Duodenal mucosa (tissue), 2 donors: ENCODE results near the gene CEACAM3.

Experiments
- H3K27ac ChIP-seq: one replicate; pipeline ENCODE4 v1.7.0; 2013; ENCODE audit warnings: low read depth, low read length
- H3K27me3 ChIP-seq, 2 donors: one replicate each; pipeline ENCODE4 v1.7.0; 2013; ENCODE audit warnings: low read length in 2 of 2, control low read depth in 1 of 2; ENCODE audit not compliant: insufficient read depth in 2 of 2, control insufficient read depth in 1 of 2
- H3K36me3 ChIP-seq, 2 donors: one replicate each; pipeline ENCODE4 v1.7.0; 2013; ENCODE audit warnings: low read length in 2 of 2, control low read depth in 1 of 2; ENCODE audit not compliant: insufficient read depth in 2 of 2, control insufficient read depth in 1 of 2
- H3K4me1 ChIP-seq, 2 donors: one replicate each; pipeline ENCODE4 v1.7.0; 2013; ENCODE audit warnings: low read length in 2 of 2, control low read depth in 1 of 2; ENCODE audit not compliant: insufficient read depth in 2 of 2, control insufficient read depth in 1 of 2
- H3K4me3 ChIP-seq, 2 donors: one replicate each; pipeline ENCODE4 v1.7.0; 2013; ENCODE audit warnings: low read length in 2 of 2, low read depth in 1 of 2
- H3K9ac ChIP-seq, 2 donors: one replicate each; pipeline ENCODE4 v1.7.0; 2013; ENCODE audit warnings: low read length in 2 of 2, low read depth in 1 of 2
- H3K9me3 ChIP-seq, 2 donors: one replicate each; pipeline ENCODE4 v1.7.0; 2013; ENCODE audit warnings: low read length in 2 of 2, control low read depth in 1 of 2; ENCODE audit not compliant: control insufficient read depth in 1 of 2

Gene CEACAM3

GRCh38 chr19:41807176-41807575 lies 10.8 kb downstream of the CEACAM3 start:
- Histone ChIP-seq H3K4me1 (no peaks in the 10 kb centered on the region), H3K36me3 (no peaks in the 10 kb centered on the region), H3K9me3 (no peaks in the 10 kb centered on the region), H3K27me3 (no peaks in the 10 kb centered on the region), H3K27ac (no peak overlapping the region), H3K4me3 (no peak overlapping the region), H3K9ac (no peak overlapping the region)

DNA sequence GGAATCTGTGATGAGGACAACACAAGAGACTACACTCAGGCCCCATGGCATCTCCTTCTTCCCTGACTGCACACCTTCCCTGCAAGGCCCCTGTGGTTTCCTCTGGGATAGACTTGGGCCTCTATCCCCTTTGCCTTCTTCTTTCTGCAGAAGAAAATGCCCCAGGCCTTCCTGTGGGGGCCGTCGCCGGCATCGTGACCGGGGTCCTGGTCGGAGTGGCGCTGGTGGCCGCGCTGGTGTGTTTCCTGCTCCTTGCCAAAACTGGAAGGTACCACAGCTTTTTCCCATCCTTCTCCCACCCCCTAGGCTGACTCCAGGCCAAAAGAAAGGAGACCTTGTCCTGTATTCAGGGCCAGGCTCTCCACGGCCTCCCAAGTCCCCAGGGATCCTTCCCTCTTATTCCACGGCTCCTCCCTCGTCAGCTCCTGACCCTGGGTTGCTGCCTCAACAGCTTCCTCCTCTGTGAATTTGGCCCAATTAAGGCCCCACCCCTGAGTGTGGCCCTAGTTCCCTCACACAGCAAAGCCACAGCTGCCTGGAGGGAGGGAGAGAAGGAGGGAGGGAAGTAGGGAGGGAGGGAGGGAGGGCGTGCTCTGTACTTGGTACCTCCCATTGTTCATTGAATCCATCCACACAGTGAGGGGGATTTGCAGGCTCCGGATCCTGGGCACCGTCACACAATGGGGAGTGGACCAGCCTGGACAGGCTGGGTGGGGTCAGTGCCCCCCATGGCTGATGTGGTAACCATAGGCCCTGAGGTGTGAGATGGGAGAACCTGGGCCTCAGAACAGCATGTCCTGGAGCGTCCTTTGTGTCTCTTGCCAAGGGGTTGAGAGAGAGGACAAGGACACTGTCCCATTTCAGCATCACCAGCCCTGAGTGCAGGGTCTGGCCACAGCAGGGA lies 12.5 kb downstream of the CEACAM3 start:
- no peaks in the 10 kb centered on the region for H3K27me3 ChIP-seq
- no peak overlapping the region for H3K4me3 ChIP-seq
- no peak overlapping the region for H3K9ac ChIP-seq
- H3K4me1 ChIP-seq, result no peaks in the 10 kb centered on the region
- H3K36me3 ChIP-seq, result no peaks in the 10 kb centered on the region
- no peaks in the 10 kb centered on the region for H3K9me3 ChIP-seq
- no peak overlapping the region for H3K27ac ChIP-seq

- Histone ChIP-seq H3K4me1 (no peaks in the 10 kb centered on the region), H3K36me3 (no peaks in the 10 kb centered on the region), H3K9ac (no peak overlapping the region), H3K9me3 (no peaks in the 10 kb centered on the region), H3K27me3 (no peaks in the 10 kb centered on the region), H3K4me3 (no peak overlapping the region), H3K27ac (no peak overlapping the region)
Measured at GRCh38 chr19:41810301-41810700, 13.9 kb downstream of the CEACAM3 start.

GRCh38 chr19:41811036-41811435 lies 14.6 kb downstream of the CEACAM3 start:
- no peaks in the 10 kb centered on the region for H3K9me3 ChIP-seq
- H3K36me3 ChIP-seq, result no peaks in the 10 kb centered on the region
- H3K27me3 ChIP-seq, result no peaks in the 10 kb centered on the region
- H3K9ac ChIP-seq, result no peak overlapping the region
- H3K27ac ChIP-seq, result no peak overlapping the region
- no peaks in the 10 kb centered on the region for H3K4me1 ChIP-seq
- H3K4me3 ChIP-seq, result no peak overlapping the region

GRCh38 chr19:41811981-41812380 lies 15.6 kb downstream of the CEACAM3 start:
- Histone ChIP-seq H3K9ac (no peak overlapping the region), H3K9me3 (no peaks in the 10 kb centered on the region), H3K4me1 (no peaks in the 10 kb centered on the region), H3K27ac (no peak overlapping the region), H3K27me3 (no peaks in the 10 kb centered on the region), H3K36me3 (no peaks in the 10 kb centered on the region), H3K4me3 (no peak overlapping the region)

DNA sequence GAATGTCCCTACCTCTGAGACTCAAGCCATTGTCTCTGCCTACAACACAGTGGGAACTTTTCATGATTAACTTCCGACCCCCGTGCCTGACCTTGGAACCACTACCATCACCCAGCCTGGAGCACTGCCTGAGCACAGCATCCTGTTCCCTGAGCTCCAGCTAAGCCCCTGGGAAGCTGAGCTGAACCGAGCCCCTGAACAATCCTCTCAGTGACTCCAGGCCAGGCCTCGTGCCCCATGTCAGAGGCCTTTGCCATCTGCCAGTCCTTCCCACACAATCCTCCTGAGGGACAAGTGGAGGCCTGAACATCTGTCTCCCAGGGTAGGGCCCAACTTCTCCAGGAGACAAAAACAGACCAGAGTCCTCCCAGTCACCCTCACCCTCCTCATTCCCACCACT lies 17.5 kb downstream of the CEACAM3 start:
- no peaks in the 10 kb centered on the region for H3K4me1 ChIP-seq
- no peaks in the 10 kb centered on the region for H3K9me3 ChIP-seq
- H3K36me3 ChIP-seq, result no peaks in the 10 kb centered on the region
- H3K27ac ChIP-seq, result no peak overlapping the region
- H3K9ac ChIP-seq, result no peak overlapping the region
- no peaks in the 10 kb centered on the region for H3K27me3 ChIP-seq
- no peak overlapping the region for H3K4me3 ChIP-seq

GRCh38 chr19:41815301-41815700 lies 18.9 kb downstream of the CEACAM3 start:
- no peaks in the 10 kb centered on the region for H3K4me1 ChIP-seq
- H3K4me3 ChIP-seq, result no peak overlapping the region
- H3K27ac ChIP-seq, result no peak overlapping the region
- no peaks in the 10 kb centered on the region for H3K36me3 ChIP-seq
- no peaks in the 10 kb centered on the region for H3K27me3 ChIP-seq
- H3K9ac ChIP-seq, result no peak overlapping the region
- no peaks in the 10 kb centered on the region for H3K9me3 ChIP-seq

GRCh38 chr19:41816761-41817160 lies 20.4 kb downstream of the CEACAM3 start:
- H3K36me3 ChIP-seq, result no peaks in the 10 kb centered on the region
- H3K9ac ChIP-seq, result no peak overlapping the region
- no peak overlapping the region for H3K4me3 ChIP-seq
- no peaks in the 10 kb centered on the region for H3K9me3 ChIP-seq
- peaks cover 5 to 6% of the 10 kb centered on the region in 2 donors for H3K27me3 ChIP-seq
- H3K27ac ChIP-seq, result no peak overlapping the region
- no peaks in the 10 kb centered on the region for H3K4me1 ChIP-seq

DNA sequence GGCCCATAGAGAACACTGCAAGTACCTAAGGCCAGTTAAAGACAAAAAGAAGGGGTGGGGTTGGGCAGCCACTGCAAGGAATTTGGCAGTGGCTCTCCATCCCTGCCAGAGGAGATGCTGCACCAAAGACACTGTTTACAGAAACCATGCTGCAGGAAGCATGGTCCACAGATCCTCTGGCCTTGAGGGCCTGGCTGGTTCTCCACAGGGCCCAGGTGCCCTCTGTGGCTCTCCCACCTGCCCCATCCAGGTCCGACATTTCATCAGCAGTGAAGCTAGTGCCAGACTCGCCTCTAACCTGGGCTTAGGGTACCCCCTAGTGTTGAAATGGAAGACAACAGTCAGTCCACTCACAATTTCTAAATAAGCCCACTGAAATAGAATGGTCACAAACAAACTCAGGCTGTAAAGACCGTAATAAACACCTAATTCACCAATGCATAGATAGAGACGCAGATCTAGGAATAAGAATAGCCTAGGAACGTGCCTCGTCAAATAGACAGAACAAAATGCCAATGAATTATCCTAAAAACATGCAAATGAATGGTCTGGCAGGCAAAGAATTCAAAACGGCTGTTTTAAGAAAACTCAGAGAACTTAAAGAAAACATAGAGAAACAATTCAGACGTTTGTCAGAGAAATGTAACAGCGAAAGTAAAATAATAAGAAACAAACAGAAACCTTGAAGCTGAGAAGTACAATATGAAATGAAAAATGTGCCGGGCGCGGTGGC lies 24.8 kb downstream of the CEACAM3 start:
- Histone ChIP-seq H3K4me3 (no peak overlapping the region), H3K9me3 (no peaks in the 10 kb centered on the region), H3K36me3 (no peaks in the 10 kb centered on the region)

GRCh38 chr19:41837981-41838708 lies 41.8 kb downstream of the CEACAM3 start:
- Histone ChIP-seq H3K9ac (no peak overlapping the region), H3K36me3 (no peaks in the 10 kb centered on the region), H3K27me3 (peaks cover 21 to 30% of the 10 kb centered on the region in 2 donors), H3K27ac (no peak overlapping the region), H3K4me1 (peaks cover 2 to 4% of the 10 kb centered on the region in 2 donors), H3K9me3 (no peaks in the 10 kb centered on the region), H3K4me3 (no peak overlapping the region)

More for the DNA sequence above, 24.8 kb downstream of the CEACAM3 start:
- no peak overlapping the region for H3K27ac ChIP-seq
- peaks cover 5 to 6% of the 10 kb centered on the region in 2 donors for H3K27me3 ChIP-seq
- no peak overlapping the region for H3K9ac ChIP-seq
- no peaks in the 10 kb centered on the region for H3K4me1 ChIP-seq
